Liver (tissue), 3 donors: Measurements from ENCODE around the gene ADGRB2.

Experiments
- EGR1 ChIP-seq, 2 donors: IDR thresholded peaks; 2 replicates each; pipeline ENCODE4 v1.6.1; 2016 to 2018; ENCODE audit warnings: antibody characterized with exemption in 2 of 2, low read depth in 2 of 2
- FOXA1 ChIP-seq: IDR thresholded peaks from 2 replicates; pipeline ENCODE4 v1.6.1; 2016; ENCODE audit warnings: antibody characterized with exemption
- GABPA ChIP-seq, 2 donors: IDR thresholded peaks in 1 of 2; conservative IDR thresholded peaks in 1 of 2; 2 replicates each; pipeline ENCODE4 v1.6.1; 2016; ENCODE audit warnings: antibody characterized with exemption in 2 of 2, mild to moderate bottlenecking in 1 of 2, moderate library complexity in 1 of 2
- HNF4G ChIP-seq: IDR thresholded peaks from 2 replicates; pipeline ENCODE4 v1.6.1; 2016; ENCODE audit warnings: antibody characterized with exemption
- JUND ChIP-seq, 2 donors: IDR thresholded peaks; 2 replicates each; pipeline ENCODE4 v1.6.1; 2016; ENCODE audit warnings: antibody characterized with exemption in 2 of 2
- NR2F2 ChIP-seq: IDR thresholded peaks from 2 replicates; pipeline ENCODE4 v1.6.1; 2016; ENCODE audit warnings: antibody characterized with exemption
- RAD21 ChIP-seq, 2 donors: IDR thresholded peaks; 2 replicates each; pipeline ENCODE4 v1.6.1; 2016; ENCODE audit warnings: antibody characterized with exemption in 2 of 2, mild to moderate bottlenecking in 2 of 2
- RXRA ChIP-seq, 2 donors: IDR thresholded peaks; 2 replicates each; pipeline ENCODE4 v1.6.1; 2017 to 2018; ENCODE audit warnings: antibody characterized with exemption in 2 of 2, mild to moderate bottlenecking in 1 of 2
- TAF1 ChIP-seq: conservative IDR thresholded peaks from 2 replicates; pipeline ENCODE4 v1.6.1; 2016; ENCODE audit warnings: antibody characterized with exemption, mild to moderate bottlenecking
- YY1 ChIP-seq: IDR thresholded peaks from 2 replicates; pipeline ENCODE4 v1.6.1; 2016; ENCODE audit warnings: antibody characterized with exemption, mild to moderate bottlenecking
- TF ChIP-seq, protein P1 (sequence below): fragments of 150-350 bp; IDR thresholded peaks from 2 replicates; pipeline ENCODE4 v1.5.1; 2017; ENCODE audit warnings: improper control_type of control experiment, low read depth, low read length; ENCODE audit not compliant: missing input control
- TF ChIP-seq, protein P2 (sequence below): IDR thresholded peaks from 2 replicates; pipeline ENCODE4 v1.6.1; 2016; ENCODE audit warnings: antibody characterized with exemption, mild to moderate bottlenecking
- TF ChIP-seq, protein P3 (sequence below): IDR thresholded peaks from 2 replicates; pipeline ENCODE4 v1.6.1; 2016; ENCODE audit warnings: antibody characterized with exemption
- TF ChIP-seq, protein P4 (sequence below): IDR thresholded peaks from 2 replicates; pipeline ENCODE4 v1.6.1; 2016; ENCODE audit warnings: antibody characterized with exemption
- donor health status: healthy.
- donor health status: healthy.

DNA sequence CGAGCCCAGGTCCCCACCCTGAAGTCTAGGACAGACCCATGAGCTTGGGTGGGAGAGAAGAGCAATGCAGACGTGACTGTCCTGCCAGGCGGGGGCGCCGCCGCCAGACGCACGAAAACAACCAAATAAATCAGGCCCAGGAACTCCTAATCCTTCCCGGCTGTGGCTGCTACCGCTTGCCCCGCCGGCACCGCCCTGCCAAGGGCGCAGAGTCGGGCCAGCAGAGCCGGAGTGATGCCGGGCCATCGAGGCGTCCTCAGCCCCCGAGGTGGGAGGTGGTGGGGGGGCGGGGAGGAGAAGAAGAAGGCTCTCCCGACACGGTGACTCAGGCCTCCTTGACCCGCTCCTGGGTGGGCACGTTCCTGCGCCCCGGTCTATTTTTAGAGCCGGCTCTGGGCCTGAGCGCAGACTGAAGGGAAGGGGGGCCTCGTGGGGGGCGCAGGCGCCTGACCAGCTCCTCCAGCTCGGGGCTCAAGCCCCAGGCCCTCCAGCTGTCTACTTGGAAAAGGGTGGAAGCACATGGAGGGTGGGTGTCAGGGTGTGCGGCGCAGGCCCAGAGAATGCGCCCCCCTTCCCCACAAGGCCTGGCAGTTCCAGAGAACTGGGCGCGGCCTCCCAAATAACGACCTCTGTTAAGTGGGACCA is 49.6 kb downstream of the ADGRB2 start:
- TF ChIP-seq, protein P1, sequence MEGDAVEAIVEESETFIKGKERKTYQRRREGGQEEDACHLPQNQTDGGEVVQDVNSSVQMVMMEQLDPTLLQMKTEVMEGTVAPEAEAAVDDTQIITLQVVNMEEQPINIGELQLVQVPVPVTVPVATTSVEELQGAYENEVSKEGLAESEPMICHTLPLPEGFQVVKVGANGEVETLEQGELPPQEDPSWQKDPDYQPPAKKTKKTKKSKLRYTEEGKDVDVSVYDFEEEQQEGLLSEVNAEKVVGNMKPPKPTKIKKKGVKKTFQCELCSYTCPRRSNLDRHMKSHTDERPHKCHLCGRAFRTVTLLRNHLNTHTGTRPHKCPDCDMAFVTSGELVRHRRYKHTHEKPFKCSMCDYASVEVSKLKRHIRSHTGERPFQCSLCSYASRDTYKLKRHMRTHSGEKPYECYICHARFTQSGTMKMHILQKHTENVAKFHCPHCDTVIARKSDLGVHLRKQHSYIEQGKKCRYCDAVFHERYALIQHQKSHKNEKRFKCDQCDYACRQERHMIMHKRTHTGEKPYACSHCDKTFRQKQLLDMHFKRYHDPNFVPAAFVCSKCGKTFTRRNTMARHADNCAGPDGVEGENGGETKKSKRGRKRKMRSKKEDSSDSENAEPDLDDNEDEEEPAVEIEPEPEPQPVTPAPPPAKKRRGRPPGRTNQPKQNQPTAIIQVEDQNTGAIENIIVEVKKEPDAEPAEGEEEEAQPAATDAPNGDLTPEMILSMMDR = no peak
- TF ChIP-seq, protein P2, sequence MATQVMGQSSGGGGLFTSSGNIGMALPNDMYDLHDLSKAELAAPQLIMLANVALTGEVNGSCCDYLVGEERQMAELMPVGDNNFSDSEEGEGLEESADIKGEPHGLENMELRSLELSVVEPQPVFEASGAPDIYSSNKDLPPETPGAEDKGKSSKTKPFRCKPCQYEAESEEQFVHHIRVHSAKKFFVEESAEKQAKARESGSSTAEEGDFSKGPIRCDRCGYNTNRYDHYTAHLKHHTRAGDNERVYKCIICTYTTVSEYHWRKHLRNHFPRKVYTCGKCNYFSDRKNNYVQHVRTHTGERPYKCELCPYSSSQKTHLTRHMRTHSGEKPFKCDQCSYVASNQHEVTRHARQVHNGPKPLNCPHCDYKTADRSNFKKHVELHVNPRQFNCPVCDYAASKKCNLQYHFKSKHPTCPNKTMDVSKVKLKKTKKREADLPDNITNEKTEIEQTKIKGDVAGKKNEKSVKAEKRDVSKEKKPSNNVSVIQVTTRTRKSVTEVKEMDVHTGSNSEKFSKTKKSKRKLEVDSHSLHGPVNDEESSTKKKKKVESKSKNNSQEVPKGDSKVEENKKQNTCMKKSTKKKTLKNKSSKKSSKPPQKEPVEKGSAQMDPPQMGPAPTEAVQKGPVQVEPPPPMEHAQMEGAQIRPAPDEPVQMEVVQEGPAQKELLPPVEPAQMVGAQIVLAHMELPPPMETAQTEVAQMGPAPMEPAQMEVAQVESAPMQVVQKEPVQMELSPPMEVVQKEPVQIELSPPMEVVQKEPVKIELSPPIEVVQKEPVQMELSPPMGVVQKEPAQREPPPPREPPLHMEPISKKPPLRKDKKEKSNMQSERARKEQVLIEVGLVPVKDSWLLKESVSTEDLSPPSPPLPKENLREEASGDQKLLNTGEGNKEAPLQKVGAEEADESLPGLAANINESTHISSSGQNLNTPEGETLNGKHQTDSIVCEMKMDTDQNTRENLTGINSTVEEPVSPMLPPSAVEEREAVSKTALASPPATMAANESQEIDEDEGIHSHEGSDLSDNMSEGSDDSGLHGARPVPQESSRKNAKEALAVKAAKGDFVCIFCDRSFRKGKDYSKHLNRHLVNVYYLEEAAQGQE = no peak
- TF ChIP-seq RAD21 (IDR thresholded peaks at IDR 0.05) (peak; percentile 19 to 51), EGR1 (IDR thresholded peaks at IDR 0.05; ENCODE audit: low read depth in 2 of 2) (no peak), FOXA1 (no peak), YY1 (no peak), RXRA (IDR thresholded peaks at IDR 0.05) (no peak), HNF4G (no peak), GABPA (IDR thresholded peaks at IDR 0.05 in 1 of 2, conservative IDR thresholded peaks at IDR 0.05 in 1 of 2) (no peak), NR2F2 (no peak), JUND (IDR thresholded peaks at IDR 0.05) (no peak), TAF1 (no peak)
- TF ChIP-seq, protein P3, sequence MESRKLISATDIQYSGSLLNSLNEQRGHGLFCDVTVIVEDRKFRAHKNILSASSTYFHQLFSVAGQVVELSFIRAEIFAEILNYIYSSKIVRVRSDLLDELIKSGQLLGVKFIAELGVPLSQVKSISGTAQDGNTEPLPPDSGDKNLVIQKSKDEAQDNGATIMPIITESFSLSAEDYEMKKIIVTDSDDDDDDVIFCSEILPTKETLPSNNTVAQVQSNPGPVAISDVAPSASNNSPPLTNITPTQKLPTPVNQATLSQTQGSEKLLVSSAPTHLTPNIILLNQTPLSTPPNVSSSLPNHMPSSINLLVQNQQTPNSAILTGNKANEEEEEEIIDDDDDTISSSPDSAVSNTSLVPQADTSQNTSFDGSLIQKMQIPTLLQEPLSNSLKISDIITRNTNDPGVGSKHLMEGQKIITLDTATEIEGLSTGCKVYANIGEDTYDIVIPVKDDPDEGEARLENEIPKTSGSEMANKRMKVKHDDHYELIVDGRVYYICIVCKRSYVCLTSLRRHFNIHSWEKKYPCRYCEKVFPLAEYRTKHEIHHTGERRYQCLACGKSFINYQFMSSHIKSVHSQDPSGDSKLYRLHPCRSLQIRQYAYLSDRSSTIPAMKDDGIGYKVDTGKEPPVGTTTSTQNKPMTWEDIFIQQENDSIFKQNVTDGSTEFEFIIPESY = no peak
- TF ChIP-seq, protein P4, sequence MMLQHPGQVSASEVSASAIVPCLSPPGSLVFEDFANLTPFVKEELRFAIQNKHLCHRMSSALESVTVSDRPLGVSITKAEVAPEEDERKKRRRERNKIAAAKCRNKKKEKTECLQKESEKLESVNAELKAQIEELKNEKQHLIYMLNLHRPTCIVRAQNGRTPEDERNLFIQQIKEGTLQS = no peak
